ENCODE measurements around the gene TMC3. TPM values are rescaled to one million over a fixed set of nuclear protein-coding genes. Genes with fewer than 3 reads are reported as not detected.

The TMC3 gene
- not detected for total RNA-seq
- under 1 TPM; 0.02 to 0.13 TPM for polyA plus RNA-seq

GRCh38 chr15:81373775-81374395 lies at the start of gene TMC3:
Gene TMC3 (minus strand): TSS chr15:81374213. CDS start chr15:81374077, 136 bp downstream.
- no peak within 1 kb of the TSS for H3K27ac ChIP-seq (ENCODE audit: low read depth in 1 of 2, low read length in 2 of 2)
- no peak within 1 kb of the TSS for H3K9ac ChIP-seq (ENCODE audit: low read depth in 1 of 2, low read length in 2 of 2)
- H3K9me3 ChIP-seq (ENCODE audit: control insufficient read depth in 4 of 4, low read length in 3 of 4) = no peaks in the 10 kb centered on the region
- WGBS = 78% methylated on average over 11 of the region's 11 CpGs
- H3K36me3 ChIP-seq (ENCODE audit: control insufficient read depth in 4 of 4, insufficient read depth in 3 of 4, low read depth in 1 of 4, low read length in 3 of 4) = peaks cover 0 to 15% (median 2%) of the 10 kb centered on the region in 4 donors
- H3K4me3 ChIP-seq (ENCODE audit: low read depth in 1 of 3, low read length in 3 of 3) = no peak within 1 kb of the TSS
- DNase-seq (ENCODE audit: low spot score) = no peak
- peaks cover 0 to 4% (median 0%) of the 10 kb centered on the region in 4 donors for H3K4me1 ChIP-seq (ENCODE audit: control insufficient read depth in 4 of 4, insufficient read depth in 4 of 4, low read length in 3 of 4)
- no peaks in the 10 kb centered on the region for H3K27me3 ChIP-seq (ENCODE audit: control insufficient read depth in 4 of 4, insufficient read depth in 4 of 4, low read length in 3 of 4)
- no peak for TF ChIP-seq JUND (IDR thresholded peaks at IDR 0.05)
- TF ChIP-seq NR2F2 (IDR thresholded peaks at IDR 0.05) = no peak
- TF ChIP-seq ATF3 (IDR thresholded peaks at IDR 0.05) = no peak
- no peak for TF ChIP-seq FOXA2 (IDR thresholded peaks at IDR 0.05)
- TF ChIP-seq RAD21 (IDR thresholded peaks at IDR 0.05) = no peak
- no peak for TF ChIP-seq EGR1 (IDR thresholded peaks at IDR 0.05; ENCODE audit: low read depth in 2 of 2)
- TF ChIP-seq REST (IDR thresholded peaks at IDR 0.05) = no peak

- Histone ChIP-seq H3K9me3 (ENCODE audit: control insufficient read depth in 4 of 4, low read length in 3 of 4) (no peaks in the 10 kb centered on the region), H3K4me3 (ENCODE audit: low read depth in 1 of 3, low read length in 3 of 3) (no peak overlapping the region), H3K36me3 (ENCODE audit: control insufficient read depth in 4 of 4, insufficient read depth in 3 of 4, low read depth in 1 of 4, low read length in 3 of 4) (no peaks in the 10 kb centered on the region), H3K27ac (ENCODE audit: low read depth in 1 of 2, low read length in 2 of 2) (no peak overlapping the region), H3K4me1 (ENCODE audit: control insufficient read depth in 4 of 4, insufficient read depth in 4 of 4, low read length in 3 of 4) (no peaks in the 10 kb centered on the region), H3K9ac (ENCODE audit: low read depth in 1 of 2, low read length in 2 of 2) (no peak overlapping the region), H3K27me3 (ENCODE audit: control insufficient read depth in 4 of 4, insufficient read depth in 4 of 4, low read length in 3 of 4) (no peaks in the 10 kb centered on the region)
- DNase-seq (ENCODE audit: low spot score) = no peak
- TF ChIP-seq YY1 (IDR thresholded peaks at IDR 0.05) = no peak
- no peak for TF ChIP-seq FOXA2 (IDR thresholded peaks at IDR 0.05)
- TF ChIP-seq RAD21 (IDR thresholded peaks at IDR 0.05) = no peak
- TF ChIP-seq CTCF (IDR thresholded peaks at IDR 0.05; ENCODE audit: low read depth, low read length, missing input control) = no peak
- TF ChIP-seq GABPA (IDR thresholded peaks at IDR 0.05 in 1 of 2, conservative IDR thresholded peaks at IDR 0.05 in 1 of 2) = no peak
- no peak for TF ChIP-seq JUND (IDR thresholded peaks at IDR 0.05)
- no peak for TF ChIP-seq ATF3 (IDR thresholded peaks at IDR 0.05)
- no peak for TF ChIP-seq FOXA1 (IDR thresholded peaks at IDR 0.05)
- TF ChIP-seq HNF4G (IDR thresholded peaks at IDR 0.05) = no peak
- TF ChIP-seq TAF1 (conservative IDR thresholded peaks at IDR 0.05) = no peak
- TF ChIP-seq EGR1 (IDR thresholded peaks at IDR 0.05; ENCODE audit: low read depth in 2 of 2) = no peak
- no peak for TF ChIP-seq HNF4A (conservative IDR thresholded peaks at IDR 0.05)
- TF ChIP-seq MAX (IDR thresholded peaks at IDR 0.05) = no peak
- TF ChIP-seq RXRA (IDR thresholded peaks at IDR 0.05) = no peak
- no peak for TF ChIP-seq NR2F2 (IDR thresholded peaks at IDR 0.05)
- TF ChIP-seq ZBTB33 (IDR thresholded peaks at IDR 0.05) = no peak
- no peak for TF ChIP-seq SP1 (IDR thresholded peaks at IDR 0.05)
- 99% methylated on average over 1 of the region's 1 CpG for WGBS
These were observed 47.4 kb upstream of the TMC3 start for GRCh38 chr15:81421461-81421860.
